ENCODE results near the gene HMOX2. TPM values are rescaled to one million over a fixed set of nuclear protein-coding genes. Genes with fewer than 3 reads are reported as not detected.
A peak's percentile ranks its signal among the peaks of the same experiment; 100 is the strongest.

Gene HMOX2
- total RNA-seq, 1 donor from 2014 or later = 27.0 TPM

- no peak for DNase-seq
Observed at GRCh38 chr16:4465977-4466779, 10.0 kb upstream of the HMOX2 start.

GRCh38 chr16:4467916-4468315 lies 8.3 kb upstream of the HMOX2 start:
- DNase-seq = no peak

- no peak for DNase-seq
Observed at GRCh38 chr16:4468972-4469371, 7.2 kb upstream of the HMOX2 start.

- DNase-seq = no peak
Observed at GRCh38 chr16:4471869-4472268, 4.3 kb upstream of the HMOX2 start.

GRCh38 chr16:4472880-4473279 lies 3.3 kb upstream of the HMOX2 start:
- DNase-seq = no peak

GRCh38 chr16:4474192-4474961 lies 1.8 kb upstream of the HMOX2 start, which contains the start of gene NMRAL1:
TSS of gene NMRAL1 (minus strand) at chr16:4474625. CDS start at chr16:4474132, 493 bp downstream.
- DNase-seq = peak; percentile 82

- no peak for DNase-seq
Observed at GRCh38 chr16:4477966-4478365, 1.8 kb downstream of the HMOX2 start.

GRCh38 chr16:4481526-4481925 lies 5.3 kb downstream of the HMOX2 start:
- no peak for DNase-seq

GRCh38 chr16:4481963-4482362 lies 5.8 kb downstream of the HMOX2 start:
- DNase-seq = no peak

GRCh38 chr16:4486126-4486893 lies 10.1 kb downstream of the HMOX2 start:
- DNase-seq = no peak

- DNase-seq = no peak
Observed at GRCh38 chr16:4487955-4488498, 11.8 kb downstream of the HMOX2 start.

GRCh38 chr16:4488499-4488967 lies 12.3 kb downstream of the HMOX2 start:
- no peak for DNase-seq

- DNase-seq = no peak
Observed at GRCh38 chr16:4489030-4489429, 12.8 kb downstream of the HMOX2 start.

GRCh38 chr16:4491898-4492297 lies 15.7 kb downstream of the HMOX2 start:
- DNase-seq = no peak

- DNase-seq = no peak
Observed at GRCh38 chr16:4494746-4495490, 18.7 kb downstream of the HMOX2 start.

GRCh38 chr16:4495766-4496165 lies 19.6 kb downstream of the HMOX2 start:
- no peak for DNase-seq

- DNase-seq = no peak
Observed at GRCh38 chr16:4496305-4496704, 20.1 kb downstream of the HMOX2 start.

GRCh38 chr16:4498546-4499195 lies 22.5 kb downstream of the HMOX2 start:
- no peak for DNase-seq

- DNase-seq = no peak
Observed at GRCh38 chr16:4499196-4499555, 23.0 kb downstream of the HMOX2 start.

GRCh38 chr16:4500272-4500671 lies 24.1 kb downstream of the HMOX2 start:
- DNase-seq = no peak

- DNase-seq = no peak
Observed at GRCh38 chr16:4501071-4501478, 24.9 kb downstream of the HMOX2 start.
